ENCODE measurements around the gene LMAN2.

The LMAN2 gene

GRCh38 chr5:177297922-177298321 lies 53.5 kb downstream of the LMAN2 start:
- intact Hi-C loops (cut with DNase I; ENCODE audit: low total_unique reads), result no loop called here
- H3K27ac ChIP-seq, result no peak overlapping the region
- no peak for TF ChIP-seq CTCF (IDR thresholded peaks at IDR 0.05)
- H3K4me3 ChIP-seq, result no peak overlapping the region
- H3K9me3 ChIP-seq, result no peaks in the 10 kb centered on the region
- no peaks in the 10 kb centered on the region for H3K27me3 ChIP-seq
- H3K36me3 ChIP-seq, result peaks cover 24 to 44% (median 38%) of the 10 kb centered on the region in 3 donors
- no peak for DNase-seq
- peaks cover 0 to 41% (median 22%) of the 10 kb centered on the region in 4 donors for H3K4me1 ChIP-seq

- Histone ChIP-seq H3K9me3 (no peaks in the 10 kb centered on the region), H3K27ac (no peak overlapping the region), H3K27me3 (no peaks in the 10 kb centered on the region), H3K4me1 (peaks cover 0 to 28% (median 9%) of the 10 kb centered on the region in 4 donors), H3K4me3 (no peak overlapping the region), H3K36me3 (peaks cover 37 to 57% (median 51%) of the 10 kb centered on the region in 3 donors)
- no peak for TF ChIP-seq CTCF (IDR thresholded peaks at IDR 0.05)
- DNase-seq, result no peak
- intact Hi-C loops (cut with DNase I; ENCODE audit: low total_unique reads), result no loop called here
These were observed 54.9 kb downstream of the LMAN2 start for GRCh38 chr5:177296581-177296980.

GRCh38 chr5:177295924-177296323 lies 55.5 kb downstream of the LMAN2 start:
- H3K27ac ChIP-seq, result no peak overlapping the region
- H3K36me3 ChIP-seq, result peaks cover 40 to 62% (median 58%) of the 10 kb centered on the region in 3 donors
- no peak for DNase-seq
- no peaks in the 10 kb centered on the region for H3K9me3 ChIP-seq
- intact Hi-C loops (cut with DNase I; ENCODE audit: low total_unique reads), result no loop called here
- no peak for TF ChIP-seq CTCF (IDR thresholded peaks at IDR 0.05)
- no peaks in the 10 kb centered on the region for H3K27me3 ChIP-seq
- no peak overlapping the region for H3K4me3 ChIP-seq
- H3K4me1 ChIP-seq, result peaks cover 0 to 21% (median 5%) of the 10 kb centered on the region in 4 donors

- no peaks in the 10 kb centered on the region for H3K27me3 ChIP-seq
- no peak overlapping the region for H3K27ac ChIP-seq
- intact Hi-C loops (cut with DNase I; ENCODE audit: low total_unique reads), result no loop called here
- H3K9me3 ChIP-seq, result no peaks in the 10 kb centered on the region
- H3K36me3 ChIP-seq, result peaks cover 40 to 70% (median 65%) of the 10 kb centered on the region in 3 donors
- H3K4me1 ChIP-seq, result peaks cover 0 to 8% (median 0%) of the 10 kb centered on the region in 4 donors
- DNase-seq, result no peak
- no peak for TF ChIP-seq CTCF (IDR thresholded peaks at IDR 0.05)
- H3K4me3 ChIP-seq, result no peak overlapping the region
These were observed 56.8 kb downstream of the LMAN2 start for GRCh38 chr5:177294632-177295031.

- H3K4me3 ChIP-seq, result no peak overlapping the region
- no peak overlapping the region for H3K27ac ChIP-seq
- H3K36me3 ChIP-seq, result peaks cover 44 to 77% (median 71%) of the 10 kb centered on the region in 3 donors
- intact Hi-C loops (cut with DNase I; ENCODE audit: low total_unique reads), result no loop called here
- no peaks in the 10 kb centered on the region for H3K9me3 ChIP-seq
- no peaks in the 10 kb centered on the region for H3K27me3 ChIP-seq
- no peak for TF ChIP-seq CTCF (IDR thresholded peaks at IDR 0.05)
- peaks cover 0 to 6% (median 0%) of the 10 kb centered on the region in 4 donors for H3K4me1 ChIP-seq
- DNase-seq, result no peak
These were observed 57.5 kb downstream of the LMAN2 start for GRCh38 chr5:177293819-177294581.

Data from tibial artery (tissue), 4 donors.